Thyroid gland (tissue), 4 donors: ENCODE results near the gene KANSL3.
"Not testable (repeated sequence)": the region's sequence is repeated elsewhere in the genome, so short reads cannot be mapped to it uniquely, and the experiment has no call there.

Experiments used
- POLR2A ChIP-seq, 2 donors: fragments of 450-650 bp; IDR thresholded peaks; one replicate each; pipeline ENCODE4 v1.6.1; 2017; ENCODE audit warnings: antibody characterized with exemption in 2 of 2, mild to moderate bottlenecking in 2 of 2, moderate library complexity in 1 of 2
- TF ChIP-seq, protein P1 (sequence below), 6 experiments: fragments of 200-600 bp in 3 of 6; fragments of 450-650 bp in 3 of 6; sonication (generic) in 3 of 6; IDR thresholded peaks; one replicate each; pipeline ENCODE4 v1.5.1; 2016 to 2019; ENCODE audit warnings: antibody characterized with exemption in 6 of 6, mild to moderate bottlenecking in 2 of 6, inconsistent platforms in 1 of 6, moderate library complexity in 1 of 6

DNA sequence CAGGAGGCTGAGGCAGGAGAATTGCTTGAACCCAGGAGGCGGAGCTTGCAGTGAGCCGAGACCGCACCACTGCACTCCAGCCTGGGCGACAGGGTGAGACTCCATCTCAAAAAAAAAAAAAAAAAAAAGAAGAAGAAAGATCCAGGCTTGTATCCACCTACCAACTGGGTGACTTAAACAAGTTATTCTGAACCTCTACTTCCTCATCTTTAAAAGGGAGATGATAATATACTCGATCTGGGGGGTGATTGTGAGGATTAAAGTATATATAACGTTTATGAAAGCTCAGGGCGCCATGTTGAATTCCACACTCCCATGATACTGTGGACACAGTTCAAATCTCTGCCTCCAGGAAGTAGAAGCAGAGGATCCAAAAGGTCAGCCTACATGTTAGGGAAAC lies 16.7 kb upstream of the KANSL3 start:
- TF ChIP-seq, protein P1, sequence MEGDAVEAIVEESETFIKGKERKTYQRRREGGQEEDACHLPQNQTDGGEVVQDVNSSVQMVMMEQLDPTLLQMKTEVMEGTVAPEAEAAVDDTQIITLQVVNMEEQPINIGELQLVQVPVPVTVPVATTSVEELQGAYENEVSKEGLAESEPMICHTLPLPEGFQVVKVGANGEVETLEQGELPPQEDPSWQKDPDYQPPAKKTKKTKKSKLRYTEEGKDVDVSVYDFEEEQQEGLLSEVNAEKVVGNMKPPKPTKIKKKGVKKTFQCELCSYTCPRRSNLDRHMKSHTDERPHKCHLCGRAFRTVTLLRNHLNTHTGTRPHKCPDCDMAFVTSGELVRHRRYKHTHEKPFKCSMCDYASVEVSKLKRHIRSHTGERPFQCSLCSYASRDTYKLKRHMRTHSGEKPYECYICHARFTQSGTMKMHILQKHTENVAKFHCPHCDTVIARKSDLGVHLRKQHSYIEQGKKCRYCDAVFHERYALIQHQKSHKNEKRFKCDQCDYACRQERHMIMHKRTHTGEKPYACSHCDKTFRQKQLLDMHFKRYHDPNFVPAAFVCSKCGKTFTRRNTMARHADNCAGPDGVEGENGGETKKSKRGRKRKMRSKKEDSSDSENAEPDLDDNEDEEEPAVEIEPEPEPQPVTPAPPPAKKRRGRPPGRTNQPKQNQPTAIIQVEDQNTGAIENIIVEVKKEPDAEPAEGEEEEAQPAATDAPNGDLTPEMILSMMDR (IDR thresholded peaks at IDR 0.05), result not testable (repeated sequence)
- not testable (repeated sequence) for TF ChIP-seq POLR2A (IDR thresholded peaks at IDR 0.05)
